ENCODE data around the gene UBE2C.

UBE2C gene

DNA sequence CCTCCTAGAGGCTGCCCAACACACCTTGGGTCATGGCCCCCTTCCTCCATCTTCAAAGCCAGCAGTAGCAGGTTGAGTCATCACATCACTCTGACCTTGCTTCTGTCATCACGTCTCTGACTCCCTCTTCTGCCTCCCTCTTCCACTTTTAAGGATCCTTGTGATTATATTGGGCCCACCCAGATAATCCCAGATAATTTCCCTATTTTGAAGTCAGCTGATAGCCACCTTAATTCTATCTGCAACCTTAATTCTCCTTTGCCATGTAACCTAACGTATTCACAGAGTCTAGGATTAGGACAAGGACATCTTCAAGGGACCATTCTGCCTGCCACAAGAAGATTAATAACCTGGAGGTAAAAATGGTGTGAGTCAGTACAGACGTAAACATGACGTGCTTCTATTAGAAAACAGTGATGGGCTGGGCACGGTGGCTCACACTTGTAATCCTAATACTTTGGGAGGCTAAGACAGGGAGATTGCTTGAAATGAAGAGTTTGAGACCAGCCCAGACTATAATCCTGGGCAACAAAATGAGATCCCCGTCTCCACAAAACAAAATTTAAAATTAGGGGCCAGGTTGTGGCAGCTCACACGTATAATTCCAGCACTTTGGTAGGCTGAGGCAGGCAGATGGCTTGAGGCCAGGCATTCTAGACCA, 48.2 kb downstream of the UBE2C start:
- Histone ChIP-seq H3K36me3 (replicated peaks) (no peaks in the 10 kb centered on the region), H3K27ac (no peak overlapping the region), H3K27me3 (replicated peaks) (no peaks in the 10 kb centered on the region), H3K4me3 (ENCODE audit: low read depth, low read length) (no peak overlapping the region)
- in situ Hi-C loops (cut with HindIII; ENCODE audit: low pct_ligation_motif_present, low sequenced_read_pairs), result no loop called here
- TF ChIP-seq, protein P1, sequence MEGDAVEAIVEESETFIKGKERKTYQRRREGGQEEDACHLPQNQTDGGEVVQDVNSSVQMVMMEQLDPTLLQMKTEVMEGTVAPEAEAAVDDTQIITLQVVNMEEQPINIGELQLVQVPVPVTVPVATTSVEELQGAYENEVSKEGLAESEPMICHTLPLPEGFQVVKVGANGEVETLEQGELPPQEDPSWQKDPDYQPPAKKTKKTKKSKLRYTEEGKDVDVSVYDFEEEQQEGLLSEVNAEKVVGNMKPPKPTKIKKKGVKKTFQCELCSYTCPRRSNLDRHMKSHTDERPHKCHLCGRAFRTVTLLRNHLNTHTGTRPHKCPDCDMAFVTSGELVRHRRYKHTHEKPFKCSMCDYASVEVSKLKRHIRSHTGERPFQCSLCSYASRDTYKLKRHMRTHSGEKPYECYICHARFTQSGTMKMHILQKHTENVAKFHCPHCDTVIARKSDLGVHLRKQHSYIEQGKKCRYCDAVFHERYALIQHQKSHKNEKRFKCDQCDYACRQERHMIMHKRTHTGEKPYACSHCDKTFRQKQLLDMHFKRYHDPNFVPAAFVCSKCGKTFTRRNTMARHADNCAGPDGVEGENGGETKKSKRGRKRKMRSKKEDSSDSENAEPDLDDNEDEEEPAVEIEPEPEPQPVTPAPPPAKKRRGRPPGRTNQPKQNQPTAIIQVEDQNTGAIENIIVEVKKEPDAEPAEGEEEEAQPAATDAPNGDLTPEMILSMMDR (IDR thresholded peaks at IDR 0.05; ENCODE audit: low read depth, low read length, missing control alignments), result no peak
- no peak for DNase-seq

DNA sequence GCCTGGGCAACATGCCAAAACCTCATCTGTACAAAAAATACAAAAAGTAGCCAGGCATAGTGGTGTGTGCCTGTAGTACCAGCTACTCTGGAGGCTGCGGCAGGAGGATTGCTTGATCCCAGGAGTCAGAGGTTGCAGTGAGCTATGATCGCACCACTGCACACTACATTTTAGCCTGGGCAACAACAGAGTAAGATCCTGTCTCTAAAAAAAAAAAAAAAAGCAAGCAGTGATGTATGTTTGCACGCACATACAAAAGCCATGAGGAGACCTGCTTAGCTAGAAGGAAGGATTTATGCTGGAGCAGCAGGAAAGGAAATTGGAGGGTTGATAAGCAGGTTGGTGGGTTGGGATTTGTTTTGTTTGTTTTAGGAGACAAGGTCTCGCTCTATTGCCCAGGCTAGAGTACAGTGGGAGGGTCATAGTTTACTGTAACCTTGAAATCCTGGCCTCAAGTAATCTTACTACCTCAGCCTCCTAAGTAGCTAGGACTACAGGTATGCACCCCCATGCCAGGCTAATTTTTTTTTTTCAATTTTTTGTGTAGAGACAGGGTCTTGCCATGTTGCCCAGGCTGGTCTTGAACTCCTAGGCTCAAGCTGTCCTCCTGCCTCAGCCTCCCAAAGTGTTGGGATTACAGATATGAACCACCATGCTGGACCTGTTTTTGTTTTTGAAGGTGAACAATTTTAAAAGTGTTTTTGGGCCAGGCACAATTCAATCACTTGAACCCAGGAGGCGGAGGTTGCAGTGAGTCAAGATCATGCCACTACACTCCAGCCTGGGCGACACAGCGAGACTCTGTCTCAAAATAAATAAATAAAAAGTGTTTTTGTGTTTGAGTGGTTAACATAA, 49.0 kb downstream of the UBE2C start:
- no peak overlapping the region for H3K27ac ChIP-seq
- no peaks in the 10 kb centered on the region for H3K27me3 ChIP-seq (replicated peaks)
- TF ChIP-seq, protein P1 (IDR thresholded peaks at IDR 0.05; ENCODE audit: low read depth, low read length, missing control alignments), result no peak
- in situ Hi-C loops (cut with HindIII; ENCODE audit: low pct_ligation_motif_present, low sequenced_read_pairs), result no loop called here
- no peak overlapping the region for H3K4me3 ChIP-seq (ENCODE audit: low read depth, low read length)
- no peaks in the 10 kb centered on the region for H3K36me3 ChIP-seq (replicated peaks)
- no peak for DNase-seq

DNA sequence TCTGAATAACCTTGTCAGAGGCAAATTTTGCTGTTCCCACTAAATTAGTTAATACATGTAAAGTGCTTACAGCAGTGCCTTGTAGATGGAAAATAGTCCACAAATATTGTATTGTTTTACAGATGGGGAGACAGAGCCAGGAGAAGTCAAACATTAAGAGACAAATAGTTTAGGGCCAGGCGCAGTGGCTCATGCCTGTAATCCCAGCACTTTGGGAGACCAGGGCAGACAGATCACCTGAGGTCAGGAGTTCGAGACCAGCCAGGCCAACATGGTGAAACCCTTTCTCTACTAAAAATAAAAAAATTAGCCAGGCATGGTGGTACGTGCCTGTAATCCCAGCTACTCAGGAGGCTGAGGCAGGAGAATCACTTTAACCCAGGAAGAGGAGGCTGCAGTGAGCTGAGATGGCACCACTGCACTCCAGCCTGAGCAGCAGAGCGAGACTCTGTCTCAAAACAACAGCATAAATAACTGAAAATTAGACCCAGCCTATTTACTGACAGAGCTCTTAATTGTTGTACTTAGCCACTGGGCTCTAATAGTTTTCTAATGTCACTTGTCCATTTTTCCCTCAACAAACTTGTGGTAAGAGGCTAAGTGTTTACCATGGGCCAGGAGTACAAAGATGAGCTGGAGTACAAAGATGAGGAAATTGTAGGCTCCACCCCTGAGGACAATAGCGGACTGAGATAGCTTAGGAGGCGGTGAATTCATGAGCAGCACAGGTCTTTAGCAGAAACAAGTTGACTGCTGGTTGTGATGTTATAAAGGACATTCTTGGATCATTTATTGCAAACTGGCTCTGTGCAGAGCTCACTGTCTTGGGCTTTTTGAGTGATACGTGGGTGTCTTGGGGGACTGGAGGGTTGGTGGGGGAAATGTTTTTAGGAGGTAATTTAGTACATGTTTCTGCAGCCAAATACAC, 51.4 kb downstream of the UBE2C start:
- Histone ChIP-seq H3K36me3 (replicated peaks) (no peaks in the 10 kb centered on the region), H3K27me3 (replicated peaks) (no peaks in the 10 kb centered on the region), H3K4me3 (ENCODE audit: low read depth, low read length) (no peak overlapping the region), H3K27ac (no peak overlapping the region)
- no peak for DNase-seq
- in situ Hi-C loops (cut with HindIII; ENCODE audit: low pct_ligation_motif_present, low sequenced_read_pairs), result no loop called here
- TF ChIP-seq, protein P1 (IDR thresholded peaks at IDR 0.05; ENCODE audit: low read depth, low read length, missing control alignments), result no peak

DNA sequence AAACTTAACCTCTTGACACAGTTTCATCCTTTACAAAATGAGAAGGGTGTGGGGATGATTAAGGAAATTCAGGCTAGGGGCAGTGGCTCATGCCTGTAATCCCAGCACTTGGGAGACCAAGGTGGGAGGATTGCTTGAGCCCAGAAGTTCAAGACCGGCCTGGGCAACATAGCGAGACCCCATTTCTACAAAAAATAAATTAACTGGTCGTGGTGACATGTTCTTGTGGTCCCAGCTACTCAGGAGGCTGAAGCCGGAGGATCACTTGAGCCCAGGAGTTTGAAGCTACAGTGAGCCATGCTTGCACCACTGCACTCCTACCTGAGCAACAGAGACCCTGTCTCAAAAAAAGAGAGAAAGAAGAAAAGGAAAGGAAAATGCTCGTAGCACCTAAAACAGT, 54.0 kb downstream of the UBE2C start:
- Histone ChIP-seq H3K27ac (no peak overlapping the region), H3K36me3 (replicated peaks) (no peaks in the 10 kb centered on the region), H3K27me3 (replicated peaks) (no peaks in the 10 kb centered on the region), H3K4me3 (ENCODE audit: low read depth, low read length) (no peak overlapping the region)
- in situ Hi-C loops (cut with HindIII; ENCODE audit: low pct_ligation_motif_present, low sequenced_read_pairs), result no loop called here
- DNase-seq, result no peak
- TF ChIP-seq, protein P1 (IDR thresholded peaks at IDR 0.05; ENCODE audit: low read depth, low read length, missing control alignments), result no peak
